NCI-H774 (cell line): ENCODE measurements around the gene MT1G.
"Not testable (repeated sequence)": the region's sequence is repeated elsewhere in the genome, so short reads cannot be mapped to it uniquely, and the experiment has no call there.

Experiments used
- DNase-seq: peaks from one replicate; lab custom pipeline; 2025; lab: John Stamatoyannopoulos, UW

Gene MT1G

DNA sequence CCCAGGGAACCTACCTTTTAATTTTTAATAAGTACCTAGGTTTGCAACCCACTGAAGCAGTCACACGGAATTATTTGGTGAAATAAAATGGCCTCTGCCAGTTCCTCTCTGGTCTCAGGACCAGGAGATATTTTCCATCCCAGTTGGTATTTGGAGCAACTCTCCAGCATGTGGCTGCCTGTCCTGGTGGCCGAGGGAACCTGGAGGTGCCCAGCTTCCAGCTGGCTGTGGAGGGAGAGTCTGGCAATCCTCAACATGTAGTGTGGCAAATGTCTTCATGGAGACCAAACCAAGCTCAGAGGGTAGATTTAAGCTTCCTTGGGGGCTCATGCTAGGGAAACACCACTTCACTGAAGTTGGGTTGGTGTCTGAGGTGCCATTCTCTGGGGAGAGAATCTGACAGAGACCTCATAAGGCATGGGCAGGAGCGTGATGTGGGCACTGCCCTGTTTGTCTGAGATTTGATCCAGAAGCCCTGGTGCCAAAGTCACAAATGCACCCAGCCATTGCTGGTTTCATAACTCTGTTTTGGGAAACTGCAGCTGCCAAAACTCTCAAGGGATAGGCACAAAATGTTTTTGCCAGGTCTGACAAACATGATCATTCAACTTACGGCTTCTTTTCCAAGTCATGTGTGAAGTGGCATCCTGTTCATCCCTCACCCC lies 17.2 kb upstream of the MT1G start:
- no peak for DNase-seq

DNA sequence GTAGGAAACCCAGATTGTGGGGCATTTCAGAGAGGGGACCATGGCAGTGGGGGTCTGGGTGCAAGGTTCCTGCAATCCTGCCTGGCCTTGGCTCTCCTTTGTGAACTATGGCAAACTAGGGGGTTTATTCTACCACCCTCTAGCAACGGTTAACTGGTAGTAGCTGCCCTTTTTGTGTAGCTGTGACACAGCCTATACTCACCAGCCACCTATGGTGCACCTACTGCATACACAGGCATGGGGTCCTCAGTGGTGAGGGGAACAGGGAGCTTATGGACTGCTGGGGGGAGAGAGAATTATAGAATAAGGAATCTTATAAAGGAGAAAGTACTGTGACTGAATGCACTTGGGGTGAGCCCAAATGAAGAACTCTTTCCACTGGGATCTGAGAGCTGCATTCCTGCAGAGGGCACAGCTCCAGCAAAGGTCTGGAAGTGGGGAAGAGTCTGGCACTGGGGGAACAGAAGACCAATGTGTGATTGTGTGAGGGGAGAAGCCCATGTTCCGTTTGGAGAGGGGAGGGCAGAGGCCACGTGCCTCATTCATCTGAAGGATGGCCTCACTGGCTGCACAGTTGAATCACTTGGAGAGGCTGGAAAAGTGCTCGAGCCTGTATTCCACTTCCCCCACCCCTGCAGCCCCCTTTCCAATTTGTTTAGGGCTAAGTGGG lies 16.5 kb upstream of the MT1G start:
- no peak for DNase-seq

DNA sequence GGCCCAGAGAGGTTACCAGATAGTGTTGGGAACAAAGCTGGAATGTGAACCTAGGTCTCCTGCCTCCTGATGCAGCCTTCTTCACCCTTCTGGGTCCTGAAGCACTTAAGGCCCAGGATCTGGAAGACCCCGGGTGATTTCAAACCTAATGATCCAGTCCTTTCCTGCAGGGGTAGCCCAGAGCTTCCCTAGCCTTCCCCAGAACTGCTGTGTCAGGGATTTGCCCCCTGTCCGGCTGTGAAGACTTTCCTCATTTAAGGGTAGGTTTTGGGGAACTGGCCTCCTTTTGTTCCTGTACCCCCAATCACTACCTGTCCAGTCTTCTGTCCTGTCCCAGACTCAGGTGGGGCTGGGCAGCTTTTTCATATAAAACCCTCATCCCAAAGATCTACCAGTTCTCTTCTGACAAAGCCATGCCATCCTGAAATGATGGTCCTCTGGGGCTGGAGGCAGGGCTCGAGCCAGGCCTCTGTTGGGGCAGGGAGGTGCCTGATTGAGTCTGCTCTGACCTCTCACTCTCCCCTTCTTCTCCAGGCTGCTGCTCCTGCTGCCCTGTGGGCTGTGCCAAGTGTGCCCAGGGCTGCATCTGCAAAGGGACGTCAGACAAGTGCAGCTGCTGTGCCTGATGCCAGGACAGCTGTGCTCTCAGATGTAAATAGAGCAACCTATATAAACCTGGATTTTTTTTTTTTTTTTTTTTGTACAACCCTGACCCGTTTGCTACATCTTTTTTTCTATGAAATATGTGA lies 15.7 kb upstream of the MT1G start:
- DNase-seq: no peak

DNA sequence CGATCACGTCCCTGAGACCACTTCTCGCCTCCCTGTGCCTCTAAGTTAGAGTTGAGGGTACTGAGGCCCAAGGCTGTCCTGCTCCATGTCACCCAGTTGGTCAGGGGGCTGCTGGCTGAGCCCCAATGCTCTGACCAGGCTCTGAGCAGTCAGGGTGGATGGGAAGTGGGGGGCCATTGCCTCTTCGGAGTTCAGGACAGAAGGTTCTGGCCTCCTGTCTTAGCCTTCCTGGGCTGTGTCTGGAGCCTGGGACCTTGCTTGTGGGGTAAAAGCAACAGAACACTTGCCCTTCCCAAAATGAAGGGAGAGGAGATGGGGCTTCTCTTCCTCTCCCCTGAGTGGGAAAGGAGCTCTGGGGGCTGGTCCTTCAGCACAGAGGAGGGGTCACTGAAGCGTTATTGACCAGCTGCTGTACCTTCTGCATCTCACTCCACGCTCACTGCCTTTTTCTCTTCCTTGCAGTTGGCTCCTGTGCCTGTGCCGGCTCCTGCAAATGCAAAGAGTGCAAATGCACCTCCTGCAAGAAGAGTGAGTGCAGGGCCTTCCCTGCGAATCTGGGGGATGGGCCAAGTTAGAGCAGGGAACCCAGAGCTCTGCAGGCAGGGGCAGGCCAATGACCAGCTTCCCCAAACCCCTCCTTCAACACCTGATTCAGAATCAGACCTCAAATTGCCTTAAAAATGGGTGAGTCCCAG lies 15.0 kb upstream of the MT1G start:
- no peak for DNase-seq

DNA sequence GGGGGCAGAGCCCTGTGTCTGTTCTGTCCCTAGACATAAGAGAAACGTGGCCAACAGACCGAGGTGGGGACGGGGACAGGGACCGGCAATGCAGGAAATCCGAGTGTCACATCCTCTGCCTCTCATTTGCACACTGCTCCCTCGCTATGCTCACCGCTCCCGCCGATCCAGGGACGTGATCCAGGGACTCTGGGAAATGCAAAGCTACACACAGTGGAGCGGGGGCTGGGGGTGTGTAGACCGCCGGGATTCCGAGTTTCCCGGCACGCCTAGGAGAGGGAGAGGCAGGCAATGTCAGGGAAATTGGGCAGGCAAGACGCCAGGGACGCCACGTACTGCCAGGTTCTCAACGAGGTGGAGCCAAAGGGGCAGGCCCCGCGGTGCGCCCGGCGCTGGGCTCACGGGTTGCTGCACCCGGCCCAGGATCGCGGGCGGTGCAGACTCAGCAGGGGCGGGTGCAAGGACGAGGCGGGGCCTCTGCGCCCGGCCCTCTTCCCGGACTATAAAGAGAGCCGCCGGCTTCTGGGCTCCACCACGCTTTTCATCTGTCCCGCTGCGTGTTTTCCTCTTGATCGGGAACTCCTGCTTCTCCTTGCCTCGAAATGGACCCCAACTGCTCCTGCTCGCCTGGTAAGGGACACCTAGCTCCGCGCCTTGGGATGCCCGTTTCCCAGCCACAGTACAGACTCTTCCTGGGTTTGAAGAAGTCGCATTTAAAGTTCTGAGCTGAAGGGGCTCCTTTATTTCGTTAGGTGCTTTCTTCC lies 14.3 kb upstream of the MT1G start, which contains the start of gene MT1X:
TSS of gene MT1X (plus strand) at position 532 of the 764 bp plus-strand sequence. CDS start at position 603, 71 bp downstream.
- DNase-seq: peak; percentile 89

DNA sequence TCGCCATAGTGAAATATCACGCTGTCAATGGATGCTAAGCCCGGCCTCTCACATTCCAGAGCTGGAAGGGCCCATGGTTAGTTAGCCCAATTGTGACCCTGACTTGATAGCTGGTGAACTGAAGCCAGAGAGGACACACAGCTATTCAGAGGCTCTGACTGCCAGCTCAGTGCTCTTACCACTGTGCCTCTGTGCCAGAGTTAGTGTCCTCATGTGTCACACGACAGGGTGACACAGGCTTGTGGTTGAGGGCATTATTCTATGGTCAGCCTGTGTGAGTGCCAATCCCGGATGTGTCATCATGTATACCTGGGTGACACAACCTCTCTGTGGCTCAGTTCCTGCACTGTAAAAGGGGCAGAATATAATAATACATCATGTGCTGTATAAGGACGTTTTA lies 12.0 kb upstream of the MT1G start:
- no peak for DNase-seq

DNA sequence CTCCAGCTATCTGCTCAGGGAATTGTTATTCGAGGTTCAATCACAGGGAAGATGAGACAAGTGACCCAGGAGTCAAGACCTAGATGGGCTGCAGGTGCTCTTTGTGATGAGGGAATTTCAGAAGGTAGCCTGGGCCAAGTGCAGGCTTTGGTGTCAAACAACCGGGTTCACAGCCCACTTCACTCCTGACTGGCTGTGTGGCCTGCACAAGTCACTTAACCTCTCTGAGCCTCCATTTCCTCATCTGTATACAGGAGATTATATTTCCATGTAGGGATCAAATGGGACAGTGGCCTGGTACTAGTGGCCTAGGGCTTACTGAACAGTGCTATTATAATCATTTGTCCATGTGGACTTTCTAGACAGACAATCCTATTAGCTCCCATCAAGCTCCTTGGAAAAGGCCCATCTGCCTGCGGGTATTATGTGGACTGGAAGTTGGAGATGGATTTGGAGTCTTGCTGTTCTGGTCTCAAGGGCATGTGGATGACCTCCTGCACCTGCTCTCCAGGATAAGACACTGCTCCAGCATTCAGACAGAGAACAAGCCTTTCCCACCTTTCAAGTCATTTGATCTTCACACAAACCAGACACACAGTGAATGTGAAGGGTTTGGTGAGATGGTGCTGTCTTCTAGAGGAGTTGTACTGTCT lies 11.3 kb upstream of the MT1G start:
- DNase-seq: no peak

DNA sequence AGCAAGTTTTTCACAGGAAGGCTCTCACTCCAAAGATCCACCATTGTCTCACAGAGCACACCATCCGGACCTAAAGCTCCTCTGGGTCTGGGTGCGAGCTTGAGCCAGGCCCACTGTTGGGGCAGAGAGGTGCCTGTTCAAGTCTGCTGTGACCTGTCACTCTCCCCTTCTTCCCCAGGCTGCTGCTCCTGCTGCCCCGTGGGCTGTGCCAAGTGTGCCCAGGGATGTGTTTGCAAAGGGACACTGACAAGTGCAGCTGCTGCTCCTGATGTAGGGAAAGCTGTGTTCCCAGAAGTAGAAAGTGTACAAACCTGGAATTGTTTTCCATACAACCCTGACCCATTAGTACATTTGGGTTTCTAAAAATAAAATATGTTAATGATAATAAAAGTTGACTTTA lies 9.6 kb upstream of the MT1G start:
- no peak for DNase-seq

DNA sequence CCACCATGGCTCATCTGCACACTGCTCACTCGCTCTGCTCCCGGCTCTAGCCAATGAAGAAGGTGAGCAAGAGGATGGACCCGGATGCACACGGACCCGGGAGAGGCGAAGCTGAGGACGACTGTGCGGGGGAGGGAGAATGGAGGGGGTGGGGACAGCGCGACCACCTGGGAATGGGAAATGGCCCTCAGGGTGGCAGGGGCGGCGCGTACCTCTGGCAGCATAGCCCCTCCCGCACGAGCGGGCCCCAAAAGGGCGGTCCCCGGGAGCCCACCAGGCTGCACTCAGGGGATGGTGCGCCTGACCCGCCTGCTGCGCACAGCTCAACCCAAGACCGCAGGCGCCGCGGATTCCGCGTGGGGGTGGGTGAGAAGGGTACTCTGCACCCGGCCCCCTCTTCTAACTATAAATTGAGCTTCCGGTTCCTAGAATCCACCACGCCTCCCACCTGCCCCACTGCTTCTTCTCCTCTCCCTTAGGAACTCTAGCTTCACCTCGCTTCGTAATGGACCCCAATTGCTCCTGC lies 7.9 kb upstream of the MT1G start:
- DNase-seq: no peak

DNA sequence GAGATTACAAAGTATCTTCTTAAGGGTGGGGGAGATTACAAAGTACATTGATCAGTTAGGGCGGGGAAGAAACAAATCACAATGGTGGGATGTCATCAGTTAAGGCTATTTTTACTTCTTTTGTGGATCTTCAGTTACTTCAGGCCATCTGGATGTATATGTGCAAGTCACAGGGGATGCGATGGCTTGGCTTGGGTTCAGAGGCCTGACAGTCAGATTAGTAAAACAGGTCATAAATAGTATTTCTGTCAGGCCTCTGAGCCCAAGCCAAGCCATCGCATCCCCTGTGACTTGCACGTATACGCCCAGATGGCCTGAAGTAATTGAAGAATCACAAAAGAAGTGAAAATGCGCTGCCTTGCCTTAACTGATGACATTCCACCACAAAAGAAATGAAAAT lies 6.7 kb upstream of the MT1G start:
- DNase-seq: not testable (repeated sequence)

DNA sequence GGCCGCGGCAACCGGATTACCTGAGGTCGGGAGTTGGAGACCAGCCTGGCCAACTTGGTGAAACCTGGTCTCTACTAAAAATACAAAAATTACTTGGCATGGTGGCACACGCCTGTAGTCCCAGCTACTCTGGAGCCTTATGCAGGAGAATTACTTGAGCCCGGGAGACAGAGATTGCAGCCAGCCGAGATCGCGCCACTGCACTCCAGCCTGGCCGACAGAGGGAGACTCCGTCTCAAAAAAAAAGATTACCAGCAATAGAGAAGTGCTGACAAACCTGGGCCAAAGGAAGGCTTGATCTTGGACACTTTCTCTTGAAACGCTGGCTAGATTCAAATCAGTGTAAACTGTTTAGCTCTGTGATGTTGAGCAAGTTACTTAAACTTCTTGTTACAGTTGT lies 6.1 kb upstream of the MT1G start:
- DNase-seq: no peak

DNA sequence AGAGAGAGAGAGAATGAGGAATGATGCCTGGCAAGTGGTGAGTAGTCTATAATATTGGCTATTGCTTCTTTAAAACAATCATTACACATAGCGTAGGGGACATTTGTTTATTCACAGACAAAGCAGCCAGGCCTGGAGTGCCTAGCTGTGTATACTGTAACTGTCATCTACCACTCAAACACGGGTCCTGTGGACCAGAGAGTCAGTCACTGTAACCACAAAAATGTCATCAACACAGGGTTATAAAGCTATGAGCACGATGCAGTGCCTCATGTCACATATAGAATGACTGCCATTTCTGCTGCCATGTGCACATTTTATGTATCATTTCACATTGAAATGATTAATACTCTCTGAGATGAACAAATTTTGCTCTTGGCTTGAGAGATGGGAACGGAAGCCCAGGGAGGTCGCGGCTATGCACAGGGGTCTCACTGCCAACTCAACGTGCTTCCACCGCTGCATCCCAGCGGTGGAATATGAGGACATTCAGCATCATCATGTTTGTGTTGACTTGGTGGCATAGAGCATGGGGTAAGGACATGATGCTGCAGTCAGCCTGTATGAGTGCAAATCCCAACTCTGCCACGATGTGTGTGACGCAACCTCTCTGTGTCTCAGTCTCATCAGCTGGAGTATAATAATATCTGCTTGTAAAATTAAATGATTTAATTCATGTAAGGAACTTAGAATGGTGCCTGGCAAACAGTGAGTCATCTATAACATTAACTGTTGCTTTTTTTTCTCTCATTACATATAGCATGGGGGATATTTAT lies 5.1 kb upstream of the MT1G start:
- DNase-seq: no peak

DNA sequence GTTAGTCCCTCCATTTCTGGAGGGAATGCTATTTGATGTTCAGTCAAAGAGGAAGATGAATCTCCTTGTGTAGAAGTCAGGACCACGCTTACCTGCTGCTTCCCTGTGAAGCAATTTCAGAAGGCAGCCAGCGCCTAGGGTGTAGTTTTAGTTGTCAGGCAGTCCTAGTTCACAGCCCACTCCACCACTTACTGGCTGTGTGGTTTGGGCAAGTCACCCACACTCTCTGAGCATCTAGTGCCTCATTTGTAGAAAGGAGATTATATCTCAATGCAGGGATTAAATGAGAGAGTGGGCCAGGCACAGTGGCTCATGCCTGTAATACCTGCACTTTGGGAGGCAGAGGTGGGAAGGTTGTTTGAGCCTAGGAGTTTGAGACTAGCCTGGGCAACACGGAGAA lies 4.3 kb upstream of the MT1G start:
- DNase-seq: not testable (repeated sequence)

DNA sequence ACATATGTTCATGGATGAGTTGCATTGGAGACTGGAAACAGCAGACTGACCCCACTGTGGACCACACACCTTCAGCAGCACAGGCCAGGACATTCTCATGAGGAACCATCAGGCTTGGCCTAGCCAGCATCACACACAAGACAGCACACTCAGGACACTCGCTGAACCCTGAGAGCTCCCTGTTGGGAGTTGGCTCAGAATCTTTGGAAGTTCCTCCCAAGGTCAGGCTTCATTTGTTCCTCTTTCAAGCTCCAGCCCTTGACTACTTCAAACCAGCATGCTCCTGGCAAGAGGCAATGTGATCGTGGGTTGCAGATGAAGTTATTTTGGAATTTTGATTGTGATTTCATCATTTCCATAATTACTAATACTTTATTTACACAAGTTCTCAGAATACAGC lies 3.8 kb upstream of the MT1G start:
- not testable (repeated sequence) for DNase-seq

DNA sequence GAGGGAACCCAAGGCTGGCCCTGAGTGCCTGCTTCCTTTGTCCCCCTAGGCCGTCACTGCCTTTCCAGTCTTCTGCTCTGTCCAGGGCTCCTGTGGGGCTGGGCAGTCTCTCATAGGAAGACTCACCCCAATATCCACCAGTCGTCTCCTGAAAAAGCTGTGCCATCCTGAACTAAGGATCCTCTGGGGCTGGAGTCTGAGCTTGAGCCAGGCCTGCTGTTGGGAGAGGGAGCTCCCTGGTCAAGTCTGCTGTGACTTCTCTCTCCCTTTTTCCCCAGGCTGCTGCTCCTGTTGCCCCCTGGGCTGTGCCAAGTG lies 2.7 kb upstream of the MT1G start:
- no peak for DNase-seq

DNA sequence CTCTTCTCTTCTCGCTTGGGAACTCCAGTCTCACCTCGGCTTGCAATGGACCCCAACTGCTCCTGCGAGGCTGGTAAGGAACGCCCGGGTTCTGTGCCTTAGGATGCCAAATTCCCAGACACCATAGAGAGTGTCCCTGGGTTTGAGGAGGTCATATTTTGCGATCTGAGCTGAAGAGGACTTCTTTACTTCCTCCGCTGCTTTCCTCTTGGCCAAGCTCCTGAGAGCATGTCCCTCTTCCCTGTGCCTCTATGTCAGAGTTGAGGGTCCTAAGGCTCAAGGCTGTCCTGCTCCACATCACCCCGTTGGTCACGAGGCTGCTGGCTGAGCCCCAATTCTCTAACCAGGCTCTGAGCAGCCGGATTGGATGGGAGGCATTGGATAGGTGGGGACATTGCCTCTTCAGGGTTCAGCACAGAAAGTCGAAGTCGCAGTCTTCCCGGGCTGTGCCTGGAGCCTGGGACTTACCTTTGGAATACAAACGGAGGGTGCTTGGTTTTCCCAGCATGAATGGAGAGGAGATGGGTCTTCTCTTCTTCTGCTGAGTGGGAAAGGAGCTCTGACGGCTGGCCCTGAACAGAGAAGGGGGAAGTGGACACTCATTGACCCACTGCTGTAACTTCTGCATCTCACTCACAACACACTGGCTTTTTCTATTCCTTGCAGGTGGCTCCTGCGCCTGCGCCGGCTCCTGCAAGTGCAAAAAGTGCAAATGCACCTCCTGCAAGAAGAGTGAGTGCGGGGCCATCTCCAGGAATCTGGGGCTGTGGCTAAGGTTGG lies 2.2 kb upstream of the MT1G start:
- DNase-seq: no peak

DNA sequence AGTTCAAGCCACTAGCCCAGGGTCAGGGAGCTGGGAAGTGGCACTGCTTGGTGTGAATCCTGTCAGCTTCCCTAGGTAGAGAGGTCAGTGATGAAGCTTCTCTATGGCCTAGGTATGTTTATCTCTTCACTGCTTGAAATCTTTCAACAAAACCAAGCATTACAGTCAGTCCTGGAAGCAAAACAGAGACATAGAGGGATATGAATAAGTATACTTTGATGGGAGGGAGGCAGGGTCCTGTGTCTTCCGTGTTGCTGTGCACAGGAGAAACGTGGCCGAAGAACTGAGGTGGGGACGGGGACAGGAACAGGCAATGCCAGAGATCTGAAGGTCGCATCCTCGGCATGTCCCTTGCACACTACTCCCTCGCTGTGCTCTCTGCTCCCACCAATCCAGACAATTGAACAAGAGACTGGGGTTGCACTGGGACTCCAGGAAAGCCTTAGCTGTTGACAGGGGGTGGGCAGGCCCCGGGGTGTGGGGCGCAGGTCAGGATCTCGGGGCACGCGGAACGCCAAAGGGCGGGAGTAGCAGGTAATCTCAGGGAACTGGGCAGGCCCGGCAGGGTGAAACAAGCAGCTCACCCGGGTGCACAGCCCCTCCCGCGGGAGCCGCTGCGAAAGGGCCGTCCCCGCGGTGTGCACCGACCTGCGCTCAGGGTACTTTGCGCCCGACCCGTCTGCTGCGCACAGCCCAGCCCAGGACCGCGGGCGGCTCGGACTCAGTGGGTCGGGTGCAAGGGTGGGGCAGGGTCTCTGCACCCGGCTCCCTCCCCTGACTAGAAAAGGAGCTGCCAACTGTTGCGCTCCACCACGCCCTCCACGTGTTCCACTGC lies 1.4 kb upstream of the MT1G start, which contains the start of gene MT1H:
TSS of gene MT1H (plus strand) at position 810 of the 835 bp plus-strand sequence. CDS start 71 bp downstream, outside the sequence.
- DNase-seq: no peak
